GM18907 (cell line): ENCODE data around the gene GK.
A peak's percentile ranks its signal among the peaks of the same experiment; 100 is the strongest.
"Not testable (repeated sequence)": the region's sequence is repeated elsewhere in the genome, so short reads cannot be mapped to it uniquely, and the experiment has no call there.

Experiments used
- ATAC-seq: cut with Tn5 transposase; IDR thresholded peaks from one replicate; pipeline ENCODE4 v1.9.1; 2021; ENCODE audit warnings: mild to moderate bottlenecking, moderate library complexity; ENCODE audit not compliant: unreplicated experiment

The GK gene

GRCh38 chrX:30693999-30694650 lies 40.9 kb downstream of the GK start:
- ATAC-seq, result no peak

DNA sequence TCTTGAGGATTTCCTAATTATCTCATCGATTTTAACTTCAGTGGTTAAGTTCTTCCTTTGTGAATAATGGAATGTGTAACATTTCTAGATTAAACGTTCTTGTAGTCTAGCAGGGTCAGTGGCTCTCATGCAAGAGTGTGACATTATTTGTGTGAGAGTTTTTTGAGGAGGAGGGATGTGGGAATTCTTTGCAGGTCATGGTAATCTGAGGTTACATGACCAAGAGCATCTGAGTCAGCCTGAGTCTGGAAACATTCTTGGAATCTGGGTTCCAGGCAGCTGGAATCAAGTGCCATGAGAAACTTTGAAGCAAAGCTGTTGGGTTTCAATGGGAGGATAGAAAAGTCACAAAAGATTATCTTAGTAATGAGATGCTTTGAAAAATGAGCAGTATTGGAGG lies 49.5 kb downstream of the GK start:
- ATAC-seq, result no peak

- no peak for ATAC-seq
These were observed 53.1 kb downstream of the GK start for GRCh38 chrX:30706216-30706775.

- no peak for ATAC-seq
These were observed 59.0 kb downstream of the GK start for GRCh38 chrX:30712214-30712613.

DNA sequence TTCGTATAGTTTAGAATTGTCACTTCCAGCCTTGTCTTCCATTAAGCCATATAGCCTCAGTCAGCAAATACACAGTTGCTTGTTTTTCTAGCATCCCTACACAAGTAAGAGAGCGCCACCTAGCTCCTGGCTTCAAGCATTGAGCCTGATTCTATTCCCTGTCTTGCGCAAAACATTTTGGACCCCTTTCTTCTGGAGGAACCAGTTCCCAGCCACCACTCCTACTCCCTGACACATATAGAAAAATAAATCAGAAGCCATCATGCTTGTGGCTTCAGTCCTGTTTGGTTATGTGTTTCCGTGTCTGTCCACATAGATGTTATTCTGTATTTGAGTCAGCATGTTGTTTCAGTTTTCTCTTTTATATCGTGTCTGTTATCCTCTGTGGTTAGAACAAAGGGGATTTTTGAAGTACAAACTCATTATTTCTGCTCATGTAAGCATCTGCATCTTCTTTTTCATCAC lies 59.9 kb downstream of the GK start:
- ATAC-seq, result peak; percentile 97

- peak; percentile 54 for ATAC-seq
These were observed 60.9 kb downstream of the GK start for GRCh38 chrX:30714138-30714537.

GRCh38 chrX:30715976-30716375 lies 62.8 kb downstream of the GK start:
- no peak for ATAC-seq

- no peak for ATAC-seq
These were observed 80.8 kb downstream of the GK start for GRCh38 chrX:30733852-30734660.

GRCh38 chrX:30734782-30735181 lies 81.6 kb downstream of the GK start:
- ATAC-seq, result no peak

GRCh38 chrX:30735839-30736238 lies 82.6 kb downstream of the GK start:
- peak; percentile 93 for ATAC-seq

GRCh38 chrX:30741545-30741944 lies 88.3 kb downstream of the GK start:
- no peak for ATAC-seq

DNA sequence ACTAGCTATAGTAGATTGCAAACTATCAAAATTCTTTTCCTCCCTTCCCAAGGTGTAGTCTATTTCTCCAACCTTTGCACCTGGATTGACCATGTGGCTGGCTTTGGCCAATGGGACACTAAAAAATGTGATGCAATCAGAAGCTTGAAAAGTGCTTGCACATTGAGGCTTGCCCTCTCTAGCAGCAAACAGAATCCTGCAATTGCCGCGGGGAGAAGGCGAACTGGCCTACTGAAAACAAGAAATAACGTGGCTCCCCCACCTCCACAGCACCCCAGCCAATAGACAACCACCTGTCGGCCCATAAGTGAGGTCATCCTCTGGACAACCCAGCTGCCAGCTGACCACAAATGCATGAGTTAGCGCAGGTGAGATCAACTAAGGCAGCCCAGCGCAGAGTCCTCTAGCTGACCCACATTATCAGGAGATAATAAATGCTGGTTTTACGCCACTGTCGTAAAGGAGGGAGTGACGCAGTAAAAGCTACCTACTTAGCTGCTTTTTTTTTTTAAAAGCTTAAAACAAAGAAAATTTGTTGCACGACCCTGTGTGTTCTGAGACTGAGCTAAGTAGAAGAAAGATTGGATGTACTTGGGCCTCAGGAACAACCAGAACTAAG lies 95.2 kb downstream of the GK start:
- no peak for ATAC-seq

- ATAC-seq, result no peak
These were observed 98.3 kb downstream of the GK start for GRCh38 chrX:30751497-30751896.

GRCh38 chrX:30762755-30763154 lies 109.5 kb downstream of the GK start:
- no peak for ATAC-seq

DNA sequence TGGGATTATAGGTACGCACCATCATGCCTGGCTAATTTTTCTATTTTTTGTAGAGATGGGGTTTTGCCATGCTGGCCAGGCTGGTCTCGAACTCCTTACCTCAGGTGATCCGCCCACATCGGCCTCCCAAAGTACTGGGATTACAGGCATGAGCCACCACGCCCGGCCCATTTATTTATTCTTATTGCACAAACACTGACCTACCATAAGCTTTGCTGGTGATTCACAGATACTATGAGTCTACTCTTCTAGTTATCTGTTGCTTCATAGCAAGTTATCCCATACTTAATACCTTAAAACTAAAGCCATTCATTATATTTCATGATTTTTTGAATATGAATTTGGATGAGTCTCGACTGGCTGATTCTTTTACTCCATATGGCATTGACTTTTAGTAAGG lies 120.5 kb downstream of the GK start:
- not testable (repeated sequence) for ATAC-seq

GRCh38 chrX:30777575-30777974 lies 124.4 kb downstream of the GK start:
- no peak for ATAC-seq

GRCh38 chrX:30779453-30780030 lies 126.3 kb downstream of the GK start:
- ATAC-seq, result no peak
